ENCODE data around the gene SPEM2.

Gene SPEM2

DNA sequence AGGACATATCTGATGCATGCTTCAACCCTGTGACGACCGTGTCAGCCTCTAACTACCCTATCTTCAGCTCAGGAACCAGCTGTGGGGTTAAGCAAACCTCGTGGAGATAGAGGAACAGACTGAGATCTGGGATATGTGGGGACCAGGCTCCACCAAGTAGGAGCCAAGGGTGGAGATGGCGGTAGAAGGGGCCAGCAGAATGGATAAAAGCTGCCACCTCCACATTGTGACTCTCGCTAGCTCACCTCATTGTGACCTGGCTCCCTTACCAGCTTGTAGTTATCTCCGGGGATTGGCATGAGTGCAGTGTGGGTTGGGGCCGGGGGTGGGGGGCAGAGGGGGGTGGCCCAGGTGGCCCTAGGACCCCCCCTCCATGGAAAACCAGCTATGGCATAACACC is at the start of gene SPEM2:
TSS of gene SPEM2 (plus strand) at position 301 of the 400 bp plus-strand sequence. CDS start at position 374, 73 bp downstream.
- DNase-seq (ENCODE audit: low read depth), result no peak

DNA sequence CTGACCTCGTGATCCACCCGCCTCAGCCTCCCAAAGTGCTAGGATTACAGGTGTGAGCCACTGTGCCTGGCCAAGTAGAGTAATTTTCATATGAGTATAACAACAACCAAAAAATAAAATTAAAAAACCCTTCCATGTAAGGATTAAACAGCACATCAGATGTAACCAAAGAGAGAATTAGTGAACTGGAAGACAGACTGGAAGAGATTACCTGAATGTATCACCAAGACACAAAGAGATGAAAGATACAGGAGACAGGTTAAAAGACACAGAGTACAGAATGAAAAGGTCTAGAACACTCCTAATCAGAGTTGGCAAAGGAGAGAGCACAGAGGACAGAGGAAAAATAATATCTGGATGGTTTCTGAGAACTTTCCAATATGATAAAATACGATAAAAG is 46.3 kb upstream of the SPEM2 start:
- no peak for DNase-seq (ENCODE audit: low read depth)

DNA sequence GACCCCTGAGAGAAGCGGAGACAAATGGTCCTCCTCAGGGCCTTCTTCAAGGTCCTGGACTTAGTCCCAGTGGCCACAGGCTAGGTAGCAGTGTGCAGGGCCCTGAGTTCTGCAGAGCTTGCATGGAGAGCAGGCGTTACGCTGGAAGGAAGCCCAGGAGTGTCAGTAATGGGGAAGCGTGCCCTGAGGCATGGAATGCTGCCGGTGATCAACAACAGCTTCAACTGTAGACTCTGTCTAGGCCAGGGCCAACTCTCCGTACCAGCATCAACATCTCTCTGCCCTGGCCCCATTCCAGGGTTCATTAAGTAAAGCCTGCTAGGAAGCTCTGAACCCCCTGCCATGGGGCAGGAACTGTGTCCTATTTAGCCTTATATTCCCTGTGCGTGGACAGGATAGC is 45.1 kb upstream of the SPEM2 start:
- DNase-seq (ENCODE audit: low read depth), result no peak

DNA sequence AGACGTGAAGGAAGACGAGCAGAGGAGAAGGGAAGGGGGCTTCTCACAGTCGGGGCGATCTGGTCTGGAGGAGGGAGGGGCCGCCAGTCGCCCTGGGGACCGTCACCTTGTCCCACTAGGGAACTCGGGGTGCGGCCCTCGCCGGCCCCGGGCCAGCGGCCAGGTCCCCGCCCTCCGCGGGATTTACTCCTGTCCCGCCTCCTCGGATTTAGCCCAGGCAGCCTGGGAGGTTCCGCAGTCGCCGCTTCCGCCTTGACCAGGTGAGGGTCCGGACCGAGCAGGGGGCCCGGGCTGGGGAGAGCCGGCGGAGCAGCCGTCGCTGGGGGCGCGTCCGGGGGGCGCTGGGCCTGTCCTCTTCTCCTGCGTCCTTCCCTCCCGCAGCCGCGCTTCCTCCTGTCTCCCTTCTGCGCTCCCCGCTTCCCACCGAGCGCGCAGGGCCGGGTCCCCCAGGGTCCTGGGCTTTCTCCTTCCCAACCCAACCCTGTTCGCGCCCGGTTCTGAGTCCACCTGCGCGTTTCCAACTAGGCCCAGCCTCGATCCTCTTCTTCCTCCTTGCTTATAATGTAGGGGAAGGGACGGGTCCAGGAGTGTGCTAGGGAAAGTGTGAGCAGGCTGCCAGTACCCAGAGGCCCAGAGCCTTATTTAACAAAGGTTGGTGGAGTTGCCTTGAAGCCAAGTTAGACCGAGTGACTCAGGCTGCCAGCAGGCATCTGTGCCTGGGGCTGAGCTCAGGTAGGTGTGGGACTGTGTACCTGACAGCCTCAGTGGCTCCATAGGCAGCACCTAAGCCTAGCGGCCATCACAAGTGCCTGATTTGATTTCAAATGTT is 44.3 kb upstream of the SPEM2 start, which contains the start of gene TNK1:
TSS of gene TNK1 (plus strand) at position 235 of the 829 bp plus-strand sequence. CDS start 1,838 bp downstream, outside the sequence.
- no peak for DNase-seq (ENCODE audit: low read depth)

DNA sequence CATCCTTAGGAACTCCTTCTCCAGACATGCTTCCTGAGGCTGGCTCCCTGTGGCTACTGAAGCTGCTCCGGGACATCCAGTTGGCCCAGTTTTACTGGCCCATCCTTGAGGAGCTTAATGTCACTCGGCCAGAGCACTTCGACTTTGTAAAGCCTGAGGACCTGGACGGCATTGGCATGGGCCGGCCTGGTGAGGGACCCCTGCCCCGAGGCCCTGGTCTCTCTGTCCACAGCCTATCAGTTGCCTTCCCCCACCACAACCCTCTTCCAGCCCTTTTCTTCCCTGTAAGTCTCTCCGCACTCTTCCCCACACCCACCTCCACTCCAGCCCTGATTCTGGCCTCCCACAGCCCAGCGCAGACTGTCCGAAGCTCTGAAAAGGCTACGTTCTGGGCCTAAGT is 42.5 kb upstream of the SPEM2 start:
- DNase-seq (ENCODE audit: low read depth), result no peak

DNA sequence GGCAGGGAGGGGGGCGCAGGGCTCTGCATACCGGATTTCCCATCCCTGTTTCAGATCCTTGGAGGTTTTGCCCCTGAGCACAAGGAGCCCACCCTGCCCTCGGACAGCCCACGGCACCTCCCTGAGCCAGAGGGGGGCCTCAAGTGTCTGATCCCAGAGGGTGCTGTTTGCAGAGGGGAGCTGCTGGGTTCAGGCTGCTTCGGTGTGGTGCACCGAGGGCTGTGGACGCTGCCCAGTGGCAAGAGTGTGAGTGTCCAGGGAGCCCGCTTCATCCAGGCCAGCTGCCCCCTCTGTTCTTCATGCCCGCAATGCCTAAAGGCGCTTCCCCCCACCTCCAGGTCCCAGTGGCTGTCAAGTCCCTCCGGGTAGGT is 42.1 kb upstream of the SPEM2 start:
- no peak for DNase-seq (ENCODE audit: low read depth)

DNA sequence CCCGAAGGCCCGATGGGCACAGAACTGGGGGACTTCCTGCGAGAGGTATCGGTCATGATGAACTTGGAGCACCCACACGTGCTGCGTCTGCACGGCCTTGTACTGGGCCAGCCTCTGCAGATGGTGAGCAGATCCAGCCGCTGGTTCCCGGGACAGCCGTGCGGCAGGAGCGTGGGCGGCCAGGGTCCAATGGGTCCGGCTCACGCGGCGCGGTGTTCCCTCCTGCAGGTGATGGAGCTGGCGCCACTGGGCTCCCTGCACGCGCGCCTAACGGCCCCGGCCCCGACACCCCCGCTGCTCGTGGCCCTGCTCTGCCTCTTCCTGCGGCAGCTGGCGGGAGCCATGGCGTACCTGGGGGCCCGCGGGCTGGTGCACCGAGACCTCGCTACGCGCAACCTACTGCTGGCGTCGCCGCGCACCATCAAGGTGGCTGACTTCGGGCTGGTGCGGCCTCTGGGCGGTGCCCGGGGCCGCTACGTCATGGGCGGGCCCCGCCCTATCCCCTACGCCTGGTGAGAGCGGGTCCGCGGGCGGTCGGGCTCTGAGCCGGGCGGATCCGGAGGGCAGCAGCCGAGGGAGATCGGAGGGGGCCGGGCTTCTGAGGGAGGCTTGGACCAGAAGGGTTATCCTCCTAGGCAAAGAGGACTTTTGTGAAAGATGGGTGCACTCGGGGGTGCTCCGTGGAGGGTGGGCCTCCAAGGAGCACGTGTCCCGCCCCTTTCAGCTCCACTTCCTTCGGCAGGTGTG is 41.5 kb upstream of the SPEM2 start:
- DNase-seq (ENCODE audit: low read depth), result peak; percentile 79

DNA sequence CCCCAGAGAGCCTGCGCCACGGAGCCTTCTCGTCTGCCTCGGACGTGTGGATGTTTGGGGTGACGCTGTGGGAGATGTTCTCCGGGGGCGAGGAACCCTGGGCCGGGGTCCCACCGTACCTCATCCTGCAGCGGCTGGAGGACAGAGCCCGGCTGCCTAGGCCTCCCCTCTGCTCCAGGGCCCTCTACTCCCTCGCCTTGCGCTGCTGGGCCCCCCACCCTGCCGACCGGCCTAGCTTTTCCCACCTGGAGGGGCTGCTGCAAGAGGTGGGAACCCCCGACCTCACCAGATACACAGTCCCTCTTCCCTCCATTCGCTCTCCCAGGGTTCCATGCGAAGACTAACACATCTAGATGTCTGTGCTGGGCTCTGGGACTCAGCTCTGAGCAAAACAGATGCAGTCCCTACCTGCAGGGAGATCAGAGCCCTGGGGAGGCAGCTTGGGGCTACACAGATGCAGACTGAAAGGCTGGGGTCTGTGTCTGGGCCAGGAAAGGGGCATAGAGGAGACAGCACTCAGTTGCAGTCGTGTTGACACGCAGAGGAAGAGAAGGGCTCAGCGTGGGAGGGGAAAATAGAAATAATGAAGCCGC is 40.8 kb upstream of the SPEM2 start:
- DNase-seq (ENCODE audit: low read depth), result no peak

DNA sequence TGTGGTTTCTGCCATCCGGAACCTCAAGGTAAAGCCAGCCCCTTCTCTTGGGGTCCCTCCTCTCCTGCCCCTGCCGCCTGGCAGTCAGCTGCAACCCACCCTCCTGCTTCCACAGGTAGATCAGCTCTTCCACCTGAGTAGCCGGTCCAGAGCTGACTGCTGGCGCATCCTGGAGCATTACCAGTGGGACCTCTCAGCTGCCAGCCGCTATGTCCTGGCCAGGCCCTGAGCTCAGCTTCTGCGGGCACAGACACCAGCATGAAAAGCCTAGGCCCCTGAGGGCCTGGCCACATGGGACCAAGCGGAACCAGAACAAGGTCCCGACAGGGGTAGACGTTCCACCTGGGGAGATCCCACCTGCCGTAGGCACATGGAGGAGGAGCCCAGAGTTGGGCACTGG is 36.6 kb upstream of the SPEM2 start:
- no peak for DNase-seq (ENCODE audit: low read depth)

DNA sequence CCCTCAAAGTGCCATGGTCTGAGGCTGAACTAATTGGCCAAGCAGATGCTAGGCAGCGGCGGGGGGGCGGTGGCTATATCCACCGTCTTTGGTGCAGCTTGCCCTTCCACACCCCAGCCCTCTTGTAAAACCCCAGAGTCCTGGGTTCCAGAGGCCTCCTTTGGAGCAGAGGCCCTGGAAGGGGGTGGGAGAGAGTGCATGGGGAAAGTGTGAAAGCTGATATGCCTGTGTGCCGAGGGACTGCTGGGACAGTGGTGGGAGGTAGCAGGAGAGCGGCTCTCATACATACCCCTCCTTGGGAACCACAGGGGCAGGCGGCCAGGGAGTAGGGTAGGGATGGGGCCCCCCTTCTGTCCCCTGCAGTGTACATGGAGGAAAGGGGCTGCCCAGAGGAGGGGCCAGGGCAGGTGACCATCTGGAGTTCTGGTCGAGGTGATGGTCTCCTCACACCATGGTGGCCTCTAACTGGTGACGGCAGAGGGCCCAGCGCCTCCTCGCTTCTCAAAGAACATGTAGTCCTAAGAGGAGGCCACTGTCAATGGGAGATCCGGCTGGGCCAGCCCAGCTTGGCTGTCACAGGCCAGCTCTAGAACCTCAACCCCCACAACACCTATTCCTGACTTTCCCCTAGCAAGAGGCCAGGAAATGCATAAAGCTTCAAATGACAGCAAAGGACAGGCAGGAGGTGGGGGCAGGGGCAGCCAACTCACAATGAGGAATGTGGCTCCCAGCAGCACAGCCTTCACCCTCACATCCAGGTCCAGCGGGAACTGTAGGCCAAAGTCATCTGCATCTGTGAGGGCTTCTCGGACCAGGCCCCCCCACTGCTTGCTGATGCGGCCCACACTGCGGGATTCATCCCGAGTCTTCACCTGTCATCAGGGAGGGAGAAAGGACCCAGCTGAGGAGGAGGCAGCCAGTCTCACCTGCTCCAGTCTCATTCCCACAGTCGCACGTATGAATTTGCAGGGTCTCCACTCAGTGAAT is 35.2 kb upstream of the SPEM2 start:
- DNase-seq (ENCODE audit: low read depth), result no peak

DNA sequence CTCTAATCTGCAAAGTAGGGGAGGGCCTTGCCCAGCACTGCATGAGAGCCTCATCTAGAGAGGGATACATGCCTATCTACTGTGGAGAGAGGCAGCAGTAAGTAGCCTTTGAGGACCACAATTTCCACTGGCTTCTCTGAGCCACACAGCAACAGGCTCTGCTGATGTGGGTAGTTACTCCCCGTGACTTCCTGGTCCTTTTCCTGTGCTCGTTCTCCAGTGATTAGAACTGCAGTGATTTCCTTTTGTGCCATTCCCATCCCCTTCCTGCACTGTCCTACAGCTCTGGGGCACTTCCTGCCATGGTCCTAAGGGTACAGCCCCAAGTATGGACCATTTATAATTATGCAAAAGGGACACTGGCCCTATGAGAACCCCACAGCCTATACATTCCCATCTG is 34.1 kb upstream of the SPEM2 start:
- no peak for DNase-seq (ENCODE audit: low read depth)

DNA sequence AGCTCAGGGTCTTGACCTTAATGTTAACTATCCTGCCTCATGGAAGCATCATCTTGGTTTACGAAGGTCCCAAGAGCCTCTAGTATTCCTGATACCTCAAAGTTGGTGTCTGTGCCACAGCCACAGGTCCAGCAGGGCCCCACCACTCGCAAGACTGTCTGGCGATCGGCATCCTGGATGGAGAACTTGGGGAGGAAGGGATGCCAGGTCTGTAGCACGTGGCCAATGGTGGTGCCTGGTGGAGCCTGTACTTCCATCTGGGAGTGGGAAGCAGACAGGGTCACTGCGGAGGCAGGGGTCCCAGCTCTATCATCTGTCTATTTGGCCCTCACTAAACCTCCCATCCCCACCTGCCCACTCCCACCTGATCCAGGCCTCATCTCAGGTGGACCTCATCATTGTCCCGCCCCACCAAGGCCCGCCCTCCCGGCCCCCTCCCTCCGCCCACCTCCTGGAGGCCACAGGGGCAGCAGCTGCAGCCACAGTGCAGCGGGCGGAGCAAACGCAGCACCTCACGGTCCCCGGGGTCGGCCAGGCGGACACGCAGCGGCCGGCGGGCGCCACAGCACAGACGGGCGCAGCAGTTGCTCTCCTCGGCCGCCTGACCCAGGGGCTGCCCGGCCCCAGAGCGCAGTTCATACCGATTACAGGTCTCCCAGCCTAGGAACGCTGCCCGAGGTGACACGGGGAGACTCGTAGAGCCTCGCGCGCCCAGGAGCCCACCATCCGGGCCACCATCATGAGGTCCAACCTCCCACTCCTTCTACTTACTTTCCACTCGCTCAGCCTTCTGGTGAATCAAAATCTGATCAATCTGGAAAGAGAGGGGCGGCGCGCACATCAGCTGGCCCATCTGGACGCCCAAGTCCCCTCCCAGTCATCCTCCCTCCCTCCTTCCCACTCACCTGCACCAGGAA is 32.5 kb upstream of the SPEM2 start:
- no peak for DNase-seq (ENCODE audit: low read depth)

DNA sequence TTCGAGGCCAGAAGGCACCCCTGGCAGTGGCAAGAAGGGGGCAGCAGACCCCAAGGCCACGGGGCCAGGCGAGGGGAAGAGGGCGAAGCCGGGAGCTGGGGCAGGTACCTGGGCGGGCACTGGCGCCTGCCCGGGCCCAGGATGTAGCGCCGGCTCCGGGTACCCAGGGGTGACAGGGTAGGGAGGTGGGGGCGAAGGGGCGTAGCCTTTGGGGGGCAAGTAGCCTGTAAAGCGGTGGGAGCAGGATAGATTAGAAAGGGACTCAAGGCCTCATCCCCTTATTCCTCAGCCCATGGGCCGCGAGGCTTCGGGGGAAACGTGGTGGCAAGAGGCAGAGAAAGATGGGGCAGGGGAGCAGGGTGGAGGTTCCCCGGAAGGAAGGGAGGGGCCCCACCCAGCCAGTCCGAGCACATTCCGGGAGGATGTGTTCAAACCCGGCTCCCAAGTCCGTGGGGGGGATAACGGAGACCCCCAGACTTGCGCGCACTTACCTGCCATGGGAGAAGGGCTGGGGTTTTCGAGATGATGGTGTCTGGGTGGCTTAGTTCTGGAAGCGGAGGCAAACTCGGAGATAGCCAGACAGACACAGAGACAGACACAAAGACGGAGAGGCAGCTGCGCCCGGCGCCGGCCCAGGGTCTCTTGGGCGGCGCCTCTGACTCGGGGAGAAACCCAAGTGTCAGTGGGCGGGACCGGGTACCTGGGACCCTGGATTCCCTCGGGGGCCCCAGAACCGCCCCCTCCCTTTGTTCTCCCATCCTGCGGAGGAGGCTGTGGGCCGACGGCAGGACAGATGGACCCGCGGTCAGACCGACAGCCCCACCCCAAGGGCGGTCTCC is 31.6 kb upstream of the SPEM2 start:
- DNase-seq (ENCODE audit: low read depth), result peak; percentile 37

DNA sequence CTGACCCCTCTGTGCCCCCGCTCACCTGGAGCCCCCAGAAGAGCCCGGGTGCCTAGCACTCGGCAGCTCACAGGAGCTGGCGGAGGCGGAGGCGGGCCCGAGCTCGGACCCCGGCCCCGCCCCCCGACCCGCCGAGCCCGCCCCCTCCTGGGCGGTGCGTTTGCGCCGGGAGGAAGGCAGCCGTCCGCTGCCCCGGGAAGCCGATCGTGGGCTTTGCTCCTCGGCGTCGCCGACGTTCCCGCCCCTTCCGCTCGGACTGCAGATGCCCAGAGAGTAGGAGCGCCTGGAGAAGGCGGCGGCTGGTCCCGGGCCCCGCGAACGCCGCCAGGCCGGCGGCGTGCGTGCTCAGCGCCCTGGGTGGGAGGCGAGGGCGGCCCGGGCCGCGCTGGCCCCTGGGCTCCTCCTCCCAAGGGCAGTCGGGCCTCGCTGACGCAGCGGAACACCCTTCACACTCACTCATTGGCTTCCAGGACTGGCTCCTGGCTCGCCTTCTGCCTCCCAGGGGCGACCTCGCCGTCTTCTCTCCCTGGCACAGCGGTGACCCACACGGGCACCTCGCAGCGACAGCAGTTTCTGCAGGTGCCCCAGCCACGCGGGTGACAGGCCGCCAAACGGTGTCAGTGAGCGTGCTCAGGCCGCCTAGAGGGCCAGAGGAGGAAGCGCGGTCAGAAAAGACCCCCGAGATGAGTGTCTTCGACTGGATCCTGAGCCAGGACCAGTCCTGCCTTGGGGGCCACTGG is 30.8 kb upstream of the SPEM2 start, which contains the start of gene PLSCR3:
TSS of gene PLSCR3 (minus strand) at position 74 of the 740 bp plus-strand sequence. CDS start 415 bp downstream, outside the sequence.
- DNase-seq (ENCODE audit: low read depth), result peak; percentile 88

DNA sequence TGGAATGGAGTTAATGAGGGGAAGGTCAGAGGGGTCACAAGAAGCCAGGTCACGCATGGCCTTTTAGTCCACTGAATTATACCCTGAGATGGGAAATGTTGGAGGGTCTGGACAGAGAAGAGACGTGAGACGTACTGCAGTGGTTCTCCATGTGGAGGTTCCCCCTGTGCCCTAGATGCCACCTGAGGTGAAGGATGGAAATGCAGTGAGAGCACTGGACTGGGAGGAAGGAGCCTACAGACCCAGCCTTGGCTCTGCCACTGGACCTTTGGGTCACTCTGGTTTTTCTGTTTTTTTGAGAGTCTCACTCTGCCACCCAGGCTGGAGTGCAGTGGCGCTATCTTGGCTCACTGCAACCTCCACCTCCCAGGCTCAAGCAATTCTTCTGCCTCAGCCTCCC is 29.3 kb upstream of the SPEM2 start:
- DNase-seq (ENCODE audit: low read depth), result no peak

DNA sequence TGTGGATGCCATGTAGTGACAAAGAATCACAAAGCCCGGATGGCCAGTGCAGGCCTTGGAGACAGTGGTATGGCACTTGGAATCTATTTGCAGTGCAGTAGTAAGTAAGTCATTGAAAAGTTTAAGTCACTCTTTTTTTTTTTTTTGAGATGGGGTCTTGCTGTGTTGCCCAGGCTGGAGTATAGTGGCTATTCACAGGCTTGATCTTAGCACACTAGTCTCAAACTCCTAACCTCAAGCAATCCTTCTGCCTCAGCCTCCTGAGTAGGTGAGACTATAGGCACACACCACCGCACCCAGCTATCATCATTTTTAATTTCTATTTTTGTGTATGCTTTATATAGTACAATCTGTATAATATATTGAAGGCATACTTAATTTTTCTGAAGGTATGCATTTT is 26.8 kb upstream of the SPEM2 start:
- no peak for DNase-seq (ENCODE audit: low read depth)

DNA sequence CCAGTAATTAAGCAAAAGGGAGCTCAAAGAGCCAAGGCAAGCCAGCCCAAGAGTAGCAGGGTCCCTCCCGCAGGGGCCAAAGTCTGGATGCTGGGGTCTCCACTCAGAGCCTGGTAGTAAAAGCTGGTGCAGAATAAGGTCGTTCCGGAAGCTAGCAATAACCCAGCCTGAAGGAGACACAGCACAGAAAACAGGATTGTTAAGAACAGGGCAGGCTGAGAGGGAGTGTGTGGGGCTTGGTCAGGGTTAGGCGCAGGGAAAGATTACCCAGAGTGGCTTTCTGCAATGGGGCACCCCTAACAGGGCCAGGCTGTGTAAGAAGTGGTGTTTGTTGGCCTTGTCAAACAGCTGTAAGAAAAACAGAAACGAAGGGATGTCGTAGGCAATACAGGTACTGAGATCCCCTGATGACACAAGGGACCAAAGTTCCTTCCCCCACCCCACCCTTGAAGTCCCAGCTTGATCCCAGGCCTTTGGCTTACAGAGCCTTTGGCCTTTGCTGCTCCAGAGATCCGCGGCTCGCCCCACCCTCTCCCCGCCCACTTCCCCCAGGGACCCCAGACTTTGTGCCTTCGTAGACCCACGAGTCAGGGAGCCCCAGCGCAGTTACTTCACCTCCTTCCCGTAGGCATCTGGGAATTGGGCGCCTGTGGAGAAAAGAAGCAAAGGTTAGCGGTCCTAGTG is 22.2 kb upstream of the SPEM2 start:
- DNase-seq (ENCODE audit: low read depth), result no peak

DNA sequence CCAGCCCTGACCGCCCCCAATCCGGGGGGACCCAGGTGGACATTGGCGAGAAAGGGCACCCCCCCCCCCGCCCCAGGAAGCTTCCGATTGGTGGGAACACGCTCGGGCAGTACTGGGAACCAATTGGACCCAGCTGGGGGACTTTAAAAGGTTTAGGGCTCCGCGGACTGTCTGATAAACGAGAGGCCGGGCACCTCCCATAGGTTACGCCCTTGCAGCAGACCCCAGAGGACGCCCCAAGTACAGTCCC is 21.8 kb upstream of the SPEM2 start:
- no peak for DNase-seq (ENCODE audit: low read depth)

Measured in activated T-cell treated with anti-CD3 and anti-CD28 coated beads for 48 hours (primary cell).